GM19025 (cell line): ENCODE data around the gene MGRN1.

ENCODE experiments used
- ATAC-seq: cut with Tn5 transposase; IDR thresholded peaks from one replicate; pipeline ENCODE4 v1.9.1; 2021; ENCODE audit warnings: mild to moderate bottlenecking, low read depth, moderate library complexity; ENCODE audit not compliant: unreplicated experiment

Gene MGRN1

DNA sequence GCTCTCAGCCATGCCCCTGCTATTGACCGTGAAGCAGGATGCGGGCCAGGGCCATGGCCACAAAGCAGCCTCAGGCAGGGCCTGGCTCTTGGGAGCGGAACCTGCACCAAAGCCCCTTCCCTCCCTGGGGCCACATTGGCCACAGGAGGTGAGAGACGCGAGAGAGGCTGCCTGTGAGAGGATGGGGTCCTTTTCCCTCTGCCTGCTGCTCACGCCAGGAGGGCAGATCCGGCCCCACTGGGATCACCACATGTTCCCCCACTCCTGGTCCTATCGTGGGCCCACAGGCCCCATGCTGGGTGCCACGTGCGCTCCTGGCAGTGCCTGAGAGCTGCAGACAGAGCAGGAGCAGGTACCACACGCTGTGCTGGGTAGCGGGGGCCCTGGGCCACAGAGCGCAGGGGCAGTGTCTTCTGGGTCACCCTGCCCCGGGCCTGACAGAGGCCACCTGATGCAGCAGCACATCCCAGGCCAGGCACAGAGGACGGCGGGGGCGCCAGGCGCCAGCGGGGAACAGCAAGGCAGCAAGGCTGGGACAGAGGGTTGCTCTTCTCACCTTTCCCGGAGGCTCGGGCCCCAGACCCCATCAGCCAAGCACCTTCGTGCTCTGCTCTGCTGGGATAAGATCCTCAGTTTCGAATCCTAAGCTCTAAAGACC lies 59.6 kb downstream of the MGRN1 start:
- ATAC-seq: no peak

DNA sequence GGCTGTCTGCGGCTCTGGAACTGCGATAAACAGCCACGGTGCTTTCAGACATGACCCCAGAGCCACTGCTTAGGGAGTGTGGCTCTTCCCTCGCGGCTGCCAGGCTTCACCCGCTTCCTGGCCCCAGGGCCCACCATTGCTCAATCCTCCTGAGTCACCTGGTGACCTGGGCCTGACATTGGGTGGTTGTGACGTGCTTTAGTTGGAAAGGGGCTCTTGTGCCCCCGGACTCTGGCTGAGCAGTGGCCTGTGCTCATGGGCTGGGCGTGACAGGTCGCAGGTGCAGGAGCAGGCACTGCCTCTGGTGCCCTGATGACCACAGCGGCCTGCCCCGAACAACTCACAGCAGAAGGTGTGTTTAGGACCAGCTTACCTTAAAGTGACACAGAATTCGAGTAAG lies 60.1 kb downstream of the MGRN1 start:
- no peak for ATAC-seq

DNA sequence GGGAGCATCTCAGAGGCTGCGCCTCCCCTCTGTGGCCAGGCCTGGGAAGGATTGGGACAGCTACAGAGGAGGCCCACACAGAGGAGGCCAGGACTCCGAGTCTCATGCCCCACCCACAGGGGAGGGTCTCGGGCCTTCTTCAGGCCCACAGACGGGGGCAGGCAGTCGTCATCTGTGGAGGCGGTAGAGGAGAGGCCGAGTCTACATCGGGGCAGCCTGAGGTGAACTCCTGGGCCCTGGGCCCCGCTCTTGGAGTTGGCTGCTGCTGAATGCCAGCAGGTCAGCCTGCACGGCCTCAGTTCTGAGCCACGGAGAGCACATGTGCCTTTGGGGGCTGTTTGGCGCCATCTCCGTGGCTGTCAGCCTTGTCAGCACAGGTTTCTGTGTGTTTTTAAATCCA lies 60.7 kb downstream of the MGRN1 start:
- no peak for ATAC-seq

DNA sequence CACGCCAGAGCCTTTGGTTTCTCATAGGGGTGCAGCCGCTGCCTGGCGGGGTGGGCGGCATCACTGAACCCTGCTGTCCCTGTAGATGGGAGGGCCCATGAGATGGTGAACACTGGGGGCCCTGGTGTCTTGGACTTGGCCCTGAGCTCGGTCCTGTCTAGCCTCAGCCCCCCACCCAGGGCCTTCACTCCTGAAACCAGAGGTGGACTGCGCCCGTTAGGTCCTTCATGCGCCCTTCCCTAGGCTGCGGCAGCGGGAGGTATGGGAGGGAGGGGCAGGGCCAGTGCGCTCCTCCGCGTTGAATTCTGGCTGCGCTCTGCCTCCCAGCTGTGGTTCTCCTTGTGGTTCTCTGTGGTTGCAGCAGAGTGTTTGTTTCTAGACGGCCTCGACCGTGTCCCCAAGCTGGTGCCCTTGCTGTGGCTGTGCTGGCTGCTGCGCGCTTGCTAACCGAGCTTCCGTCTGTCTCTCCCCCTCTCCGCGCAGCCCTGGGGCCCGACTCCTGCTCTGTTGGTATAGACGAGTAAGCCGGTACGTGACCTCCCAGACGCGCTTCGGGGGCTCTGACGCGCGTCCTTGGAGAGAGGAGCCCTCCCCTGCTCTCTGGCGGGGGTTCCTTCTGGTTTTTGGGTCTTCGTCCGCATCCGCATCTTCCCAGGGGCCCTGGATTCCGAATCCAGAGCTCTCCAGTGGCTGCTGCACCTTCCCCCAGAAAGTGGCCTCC lies 61.3 kb downstream of the MGRN1 start:
- no peak for ATAC-seq

DNA sequence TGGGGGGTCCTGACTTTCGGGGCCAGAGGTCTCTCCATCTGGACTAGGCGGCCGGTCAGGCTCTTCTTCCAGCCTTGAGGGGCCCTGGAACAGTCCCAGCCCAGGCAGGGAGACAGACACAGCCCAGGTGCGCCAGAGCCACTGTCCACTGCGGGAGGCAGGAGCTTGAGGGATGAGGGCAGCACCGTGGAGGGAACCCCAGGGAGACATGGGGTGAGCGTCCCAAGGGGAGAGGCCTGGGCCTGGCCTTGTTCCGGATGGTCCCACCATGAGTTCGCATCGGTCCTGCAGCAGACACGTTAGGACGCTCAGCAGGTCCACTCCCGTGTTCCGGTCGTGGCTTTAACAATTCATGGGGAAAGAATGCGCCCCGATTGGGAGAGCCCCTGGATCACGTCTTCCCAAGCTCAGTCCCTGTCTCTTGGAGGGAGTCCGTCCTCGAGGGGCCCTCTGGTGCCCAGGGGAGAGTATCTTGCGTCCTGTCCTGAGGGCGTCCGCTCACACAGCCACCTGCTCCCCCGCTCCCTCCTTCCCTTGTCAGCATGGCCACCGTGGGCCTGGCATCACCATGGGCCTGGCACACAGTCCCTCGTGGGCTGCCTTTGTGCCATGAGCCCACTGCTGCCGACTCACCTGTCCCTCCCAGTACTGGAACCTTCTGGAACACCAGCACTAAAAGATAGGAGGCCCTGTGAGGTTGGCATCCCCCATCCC lies 62.0 kb downstream of the MGRN1 start:
- no peak for ATAC-seq

DNA sequence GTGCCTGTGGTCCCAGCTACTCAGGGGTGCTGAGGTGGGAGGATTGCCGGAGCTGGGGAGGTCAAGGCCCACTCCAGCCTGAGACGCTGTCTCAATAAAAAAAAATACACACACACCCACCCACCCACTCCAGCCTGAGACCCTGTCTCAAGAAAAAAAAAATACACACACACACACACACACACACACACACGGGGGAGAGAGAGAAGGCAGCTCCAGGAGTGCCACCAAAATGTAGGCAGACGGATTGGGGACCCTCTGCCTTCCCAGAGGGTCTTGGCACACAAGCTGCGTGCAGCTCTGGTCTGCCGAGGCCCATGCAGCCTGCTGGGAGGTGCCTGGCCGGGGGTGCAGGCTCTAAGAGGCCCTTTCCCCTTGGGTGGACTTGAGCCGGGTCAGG lies 62.8 kb downstream of the MGRN1 start:
- no peak for ATAC-seq

DNA sequence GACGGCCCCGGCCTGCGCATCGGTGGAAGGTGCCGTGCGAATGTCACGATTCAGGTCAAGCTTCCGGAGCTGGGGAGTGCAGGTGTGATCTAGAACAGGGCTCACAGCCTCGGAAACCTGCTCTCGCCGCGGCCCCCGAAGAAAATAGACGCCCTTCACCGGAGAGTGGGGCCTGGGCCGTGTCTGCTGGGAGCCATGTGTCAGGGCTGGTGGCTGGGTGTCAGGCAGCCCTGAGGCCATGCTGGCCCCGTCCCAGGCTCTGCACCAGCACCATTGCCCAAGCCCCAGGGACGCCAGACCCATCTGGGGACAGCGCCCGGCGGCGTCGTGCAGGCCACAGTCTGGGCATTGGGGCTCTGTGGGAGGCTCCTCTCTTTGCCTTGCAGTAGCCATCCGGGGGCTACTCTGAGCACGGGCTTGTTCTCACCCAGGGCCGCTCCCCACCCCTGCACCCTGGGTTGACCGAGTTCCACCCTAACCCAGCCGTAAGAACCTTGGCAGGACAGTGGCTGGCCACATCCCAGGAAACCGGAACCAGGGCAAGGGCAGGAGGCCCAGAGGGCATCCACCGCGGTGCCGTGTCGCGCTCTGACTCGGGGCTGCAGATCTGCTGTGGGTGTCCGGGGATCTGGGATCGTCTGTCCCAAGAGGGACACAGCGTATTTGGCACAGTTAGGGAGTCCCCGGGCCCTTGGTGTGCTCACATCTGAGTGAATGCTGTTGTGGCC lies 63.5 kb downstream of the MGRN1 start:
- no peak for ATAC-seq

DNA sequence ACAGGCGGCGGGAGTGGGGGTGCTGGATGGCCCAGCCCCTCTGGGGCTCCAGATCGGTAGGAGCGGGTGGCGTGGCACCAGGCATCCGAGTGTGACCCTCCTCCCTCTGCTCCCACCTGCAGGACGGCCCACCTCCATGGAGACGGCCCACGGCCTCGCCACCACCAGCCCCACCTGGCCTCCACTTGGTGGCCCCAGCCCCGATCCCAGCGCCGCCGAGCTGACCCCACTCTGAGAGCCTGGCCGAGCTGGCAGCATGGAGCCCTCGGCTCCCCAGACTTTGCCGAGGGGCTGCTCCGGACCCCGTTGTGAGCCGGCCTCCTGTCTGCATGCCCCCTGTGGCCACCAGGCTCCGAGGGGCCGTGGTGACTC lies 64.0 kb downstream of the MGRN1 start:
- ATAC-seq: no peak

DNA sequence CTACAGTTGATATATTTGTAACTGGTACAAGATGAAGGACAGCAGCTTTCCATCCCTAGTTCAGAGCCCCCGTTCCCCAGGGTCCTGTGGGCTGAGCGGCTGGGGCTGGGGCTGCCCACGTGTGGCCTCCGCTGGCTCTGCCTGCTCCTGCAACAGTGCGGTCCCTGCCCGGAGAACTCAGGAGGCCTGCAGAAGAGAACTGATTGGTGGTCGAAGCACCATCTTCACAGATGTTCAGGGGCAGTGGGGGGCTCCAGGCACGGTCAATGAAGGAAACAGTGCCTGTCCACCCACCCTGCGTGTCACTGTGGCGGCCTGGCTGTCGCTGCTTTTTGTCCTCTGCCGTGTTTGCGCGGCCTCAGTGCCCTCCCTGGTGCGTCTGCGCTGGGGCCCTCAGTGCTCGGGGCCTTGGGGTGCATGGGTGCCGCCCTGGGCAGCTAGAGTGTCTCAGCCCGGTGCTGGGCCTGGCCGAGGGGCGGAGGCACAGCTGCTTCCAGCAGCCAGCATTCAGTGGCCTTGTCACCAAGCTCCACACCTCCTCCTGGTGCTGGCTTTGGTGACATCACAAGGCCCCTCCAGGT lies 64.6 kb downstream of the MGRN1 start:
- ATAC-seq: no peak

DNA sequence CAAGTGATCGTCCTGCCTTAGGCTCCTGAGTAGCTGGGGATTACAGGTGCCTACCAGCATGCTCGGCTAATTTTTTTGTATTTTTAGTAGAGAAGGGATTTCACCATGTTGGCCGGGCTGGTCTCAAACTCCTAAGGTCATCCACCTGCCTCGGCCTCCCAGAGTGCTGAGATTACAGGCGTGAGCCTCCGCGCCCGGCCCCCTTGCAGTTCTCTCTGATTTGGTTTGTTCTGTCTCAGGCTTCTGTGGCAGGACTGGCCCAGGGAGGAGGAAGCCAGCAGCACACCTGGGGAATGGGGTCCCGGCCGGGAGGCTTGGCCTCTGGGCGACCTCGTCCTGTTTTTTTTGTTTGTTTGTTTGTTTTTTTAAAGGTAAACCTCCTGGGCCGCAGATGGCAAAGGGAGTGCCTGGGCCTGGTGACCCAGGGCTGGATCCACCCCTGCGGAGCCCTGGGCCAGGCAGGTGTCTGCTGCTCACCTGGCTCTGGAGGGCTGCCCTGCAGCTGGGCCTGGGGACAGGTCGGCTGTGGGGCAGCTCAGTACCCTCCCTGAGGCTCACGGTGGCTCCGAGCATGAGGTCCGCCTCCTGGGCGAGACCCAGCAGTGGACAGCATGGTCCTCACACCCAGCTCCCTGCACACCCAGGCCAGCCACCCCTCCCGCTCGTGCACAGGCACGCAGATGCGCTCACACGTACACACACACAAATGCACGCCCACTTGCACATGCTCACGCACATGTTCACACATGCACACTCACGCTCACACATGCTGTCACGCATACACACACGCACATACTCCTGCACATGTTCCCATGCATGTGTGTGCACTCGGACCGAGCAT lies 65.5 kb downstream of the MGRN1 start:
- no peak for ATAC-seq

DNA sequence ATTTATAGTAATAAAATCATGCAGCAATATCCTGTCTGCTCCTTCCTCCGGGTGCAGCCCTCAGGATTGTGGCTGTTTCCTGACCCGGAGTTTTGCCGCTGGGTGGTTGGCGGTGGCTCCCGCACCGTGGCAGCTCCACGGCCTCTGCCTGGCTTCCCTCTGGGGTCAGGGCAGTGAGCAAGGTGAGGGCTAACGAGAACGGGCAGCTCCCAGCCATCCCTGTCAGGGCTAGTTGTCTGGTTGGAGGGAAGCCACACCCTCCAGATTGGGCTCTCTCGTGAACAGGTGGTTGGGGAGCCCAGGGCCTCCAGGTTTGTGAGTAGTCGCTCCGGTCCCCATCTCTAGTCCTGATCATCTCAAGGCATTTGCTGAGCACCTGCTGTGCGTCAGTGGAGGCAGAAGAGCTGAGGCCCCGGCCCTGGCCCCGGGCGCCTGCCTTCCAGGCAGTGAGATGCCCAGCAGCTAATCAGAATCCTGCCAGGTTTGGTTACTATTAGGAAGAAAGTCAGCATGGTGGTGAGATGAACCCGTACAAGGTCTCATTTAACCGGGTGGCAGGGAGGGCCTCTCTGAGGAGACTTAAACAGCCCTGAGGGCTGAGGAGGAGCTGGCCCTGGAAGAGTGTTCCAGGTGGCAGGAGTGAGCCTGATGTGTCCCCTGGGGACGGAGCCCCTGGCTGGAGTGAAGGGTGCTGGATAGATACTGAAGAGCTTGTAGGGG lies 66.5 kb downstream of the MGRN1 start:
- no peak for ATAC-seq

DNA sequence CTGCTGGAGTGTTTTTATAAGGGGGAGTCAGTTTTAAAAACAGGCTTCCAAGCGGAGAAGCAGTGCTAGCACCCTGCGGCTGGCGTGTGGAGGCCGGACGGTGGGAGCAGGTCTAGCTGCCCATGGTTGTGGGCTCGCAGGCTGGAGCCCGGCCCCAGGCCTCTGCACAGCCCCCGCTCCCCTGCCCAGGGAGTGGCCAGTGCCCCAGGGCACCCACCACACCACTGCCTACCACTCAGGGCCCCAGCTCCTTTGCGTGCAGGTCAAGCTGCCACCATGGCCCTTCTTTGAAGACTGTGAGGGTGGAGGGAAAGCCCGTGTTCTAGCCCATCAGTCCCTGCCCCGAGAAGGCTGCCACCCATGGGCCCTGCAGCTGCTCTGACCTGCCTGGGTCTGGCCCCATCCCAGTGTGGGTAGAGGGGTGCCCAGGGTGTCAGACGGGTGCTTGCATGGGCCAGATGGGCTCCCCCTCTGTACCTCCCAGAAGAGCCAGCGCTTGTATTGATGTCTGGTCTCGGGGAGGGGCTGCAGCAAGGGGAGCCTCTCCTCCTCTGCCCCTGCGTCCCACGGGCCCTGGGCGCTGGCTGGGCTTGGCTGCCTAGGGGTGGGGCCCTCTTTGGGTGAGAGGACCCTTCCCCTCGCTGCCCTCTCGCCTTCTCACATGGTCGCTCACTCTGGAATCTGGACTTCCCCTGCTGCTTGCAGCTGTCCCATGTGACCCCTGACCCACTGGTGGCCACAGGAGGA lies 67.2 kb downstream of the MGRN1 start:
- ATAC-seq: no peak

DNA sequence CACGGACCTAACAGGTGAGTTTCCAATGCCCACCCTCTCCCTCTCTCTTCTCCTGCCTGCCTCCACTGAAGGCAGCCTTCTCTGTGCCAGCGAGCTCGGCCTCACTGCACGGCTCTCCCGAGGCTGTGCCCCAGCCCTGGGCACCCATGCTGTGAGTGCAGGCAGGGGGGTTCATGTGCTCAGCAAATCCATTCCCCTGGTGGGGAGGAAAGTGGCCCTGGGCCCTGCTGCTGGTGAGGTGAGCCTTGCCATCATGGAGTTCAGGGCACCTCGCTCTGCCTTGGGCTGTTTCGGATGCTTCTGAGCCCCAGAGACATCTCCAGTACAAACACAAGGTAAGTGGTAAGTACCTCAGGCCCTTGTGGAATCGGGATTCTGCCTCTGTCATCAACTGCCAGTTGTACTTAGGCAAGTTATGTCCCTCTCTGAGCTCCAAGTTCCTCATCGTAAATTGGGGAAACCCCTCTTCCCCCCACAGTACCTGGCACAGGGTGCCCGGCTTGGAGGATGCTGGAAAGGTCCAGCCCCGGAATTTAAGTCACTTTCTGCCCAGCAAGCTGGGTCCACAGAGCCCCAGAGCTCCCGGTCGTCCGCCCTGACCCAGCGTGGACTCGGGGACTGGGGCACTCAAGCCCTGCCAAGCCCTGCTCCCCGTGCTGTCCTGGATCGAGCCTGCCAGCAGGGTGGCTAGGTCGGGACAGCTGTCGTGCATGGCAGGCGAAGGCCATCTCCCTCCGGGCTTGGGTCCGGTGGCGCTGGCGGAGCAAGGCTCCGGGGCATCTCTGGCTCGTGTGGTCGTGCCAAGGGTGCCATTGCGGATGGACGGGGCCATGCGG lies 68.1 kb downstream of the MGRN1 start:
- ATAC-seq: peak; percentile 6

DNA sequence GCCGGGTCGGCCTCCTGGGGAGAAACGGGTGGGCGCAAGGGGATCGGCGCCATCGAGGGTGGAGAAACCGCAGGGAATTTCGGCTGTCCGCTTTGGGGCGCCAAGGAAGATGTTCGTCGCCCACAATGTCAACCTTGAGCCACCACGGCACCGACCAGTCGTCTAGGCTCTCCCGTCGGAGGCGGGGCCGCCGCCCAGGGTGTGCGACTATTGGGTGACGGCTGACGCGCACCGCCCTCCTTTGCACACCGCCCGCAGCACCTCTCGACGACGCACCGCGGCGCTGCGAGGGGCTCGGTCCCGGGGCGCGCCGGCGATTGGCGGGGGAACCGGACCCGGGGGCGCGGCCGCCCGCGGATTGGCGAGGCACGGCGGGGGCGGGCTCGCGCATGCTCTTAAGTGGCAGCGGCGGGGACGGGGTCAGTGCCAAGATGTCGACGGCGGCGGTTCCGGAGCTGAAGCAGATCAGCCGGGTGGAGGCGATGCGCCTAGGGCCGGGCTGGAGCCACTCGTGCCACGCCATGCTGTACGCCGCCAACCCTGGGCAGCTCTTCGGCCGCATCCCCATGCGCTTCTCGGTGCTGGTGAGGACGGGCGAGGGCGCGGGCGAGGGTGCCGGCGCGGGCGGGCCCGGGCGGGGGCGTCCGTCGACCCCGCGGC lies 68.8 kb downstream of the MGRN1 start, which contains the start of gene NUDT16L1:
Gene NUDT16L1, plus strand, starts transcription at position 267 of the 660 bp plus-strand sequence. Its CDS starts 165 bp downstream, at position 432.
- peak; percentile 93 for ATAC-seq

DNA sequence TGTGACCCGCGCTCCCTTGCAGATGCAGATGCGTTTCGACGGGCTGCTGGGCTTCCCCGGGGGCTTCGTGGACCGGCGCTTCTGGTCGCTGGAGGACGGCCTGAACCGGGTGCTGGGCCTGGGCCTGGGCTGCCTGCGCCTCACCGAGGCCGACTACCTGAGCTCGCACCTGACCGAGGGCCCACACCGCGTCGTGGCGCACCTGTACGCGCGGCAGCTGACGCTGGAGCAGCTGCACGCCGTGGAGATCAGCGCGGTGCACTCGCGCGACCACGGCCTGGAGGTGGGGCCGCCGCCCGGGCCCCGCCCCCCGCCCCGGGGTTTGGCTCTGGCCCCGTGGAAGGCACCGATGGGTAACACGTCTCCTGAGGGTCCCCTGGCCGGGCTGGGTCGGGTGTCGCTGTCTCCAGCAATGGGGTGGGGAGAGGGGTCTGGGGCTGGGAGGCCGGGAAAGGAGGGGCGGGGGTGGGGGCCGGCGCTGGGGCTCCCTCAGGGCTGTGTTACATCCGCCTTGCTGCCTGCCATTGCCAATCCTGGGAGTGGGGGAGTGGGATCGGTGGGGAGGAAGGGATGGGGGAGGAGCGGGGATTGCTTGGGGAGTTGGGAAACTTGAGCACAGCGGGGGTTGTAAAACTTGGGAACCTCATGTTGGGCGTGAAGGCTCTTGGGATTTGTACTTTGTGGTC lies 69.5 kb downstream of the MGRN1 start:
- no peak for ATAC-seq

DNA sequence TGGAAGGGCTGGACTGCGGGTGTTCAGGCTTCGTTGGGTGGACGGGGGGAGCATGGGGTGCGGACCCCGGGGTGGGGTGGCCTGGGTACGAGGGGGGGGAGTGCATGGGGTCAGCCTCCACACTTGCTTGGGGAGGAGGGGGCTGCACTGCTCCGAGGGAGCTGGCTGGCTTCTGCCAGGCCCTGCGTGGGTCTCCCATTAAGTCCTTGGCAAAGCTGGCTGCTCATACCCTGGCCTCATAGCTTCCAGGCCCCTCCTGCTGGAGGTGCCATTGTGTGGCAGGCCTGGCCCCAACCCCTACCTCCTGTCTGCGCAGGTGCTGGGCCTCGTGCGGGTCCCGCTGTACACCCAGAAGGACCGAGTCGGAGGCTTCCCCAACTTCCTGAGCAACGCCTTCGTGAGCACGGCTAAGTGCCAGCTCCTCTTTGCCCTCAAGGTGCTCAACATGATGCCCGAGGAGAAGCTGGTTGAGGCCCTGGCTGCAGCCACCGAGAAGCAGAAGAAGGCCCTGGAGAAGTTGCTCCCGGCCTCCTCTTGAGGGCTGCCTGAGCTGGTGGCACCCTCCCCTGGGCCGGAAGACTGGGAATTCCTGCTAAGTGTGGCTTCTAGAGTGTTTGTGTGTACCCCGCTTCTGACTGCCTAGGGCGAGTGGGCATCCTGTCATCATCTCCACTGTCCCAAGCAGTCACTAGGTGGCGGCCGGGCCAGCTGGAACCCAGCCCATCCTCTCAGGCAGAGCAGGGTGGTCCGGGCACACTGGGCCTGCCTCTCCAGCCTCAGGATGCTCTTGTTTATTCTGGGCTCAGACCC lies 70.2 kb downstream of the MGRN1 start:
- no peak for ATAC-seq
